ENCODE measurements around the gene BDH1.

The BDH1 gene

GRCh38 chr3:197505796-197506548 is 49.8 kb downstream of the BDH1 start:
- DNase-seq (ENCODE audit: low read depth in 2 of 2): no peak

GRCh38 chr3:197504641-197505121 is 51.1 kb downstream of the BDH1 start:
- no peak for DNase-seq (ENCODE audit: low read depth in 2 of 2)

- DNase-seq (ENCODE audit: low read depth in 2 of 2): no peak
These were observed 51.5 kb downstream of the BDH1 start for GRCh38 chr3:197504229-197504628.

- DNase-seq (ENCODE audit: low read depth in 2 of 2): no peak
These were observed 52.1 kb downstream of the BDH1 start for GRCh38 chr3:197503652-197504051.

- peak; percentile 27 to 39 for DNase-seq (ENCODE audit: low read depth in 2 of 2)
These were observed 53.7 kb downstream of the BDH1 start for GRCh38 chr3:197501879-197502620.

- no peak for DNase-seq (ENCODE audit: low read depth in 2 of 2)
These were observed 54.3 kb downstream of the BDH1 start for GRCh38 chr3:197501496-197501878.

GRCh38 chr3:197500812-197501211 is 55.0 kb downstream of the BDH1 start:
- DNase-seq (ENCODE audit: low read depth in 2 of 2): no peak

- no peak for DNase-seq (ENCODE audit: low read depth in 2 of 2)
These were observed 56.3 kb downstream of the BDH1 start for GRCh38 chr3:197499427-197499826.

GRCh38 chr3:197498499-197499241 is 57.1 kb downstream of the BDH1 start:
- no peak for DNase-seq (ENCODE audit: low read depth in 2 of 2)

- no peak for DNase-seq (ENCODE audit: low read depth in 2 of 2)
These were observed 59.0 kb downstream of the BDH1 start for GRCh38 chr3:197496746-197497125.

- DNase-seq (ENCODE audit: low read depth in 2 of 2): no peak
These were observed 59.6 kb downstream of the BDH1 start for GRCh38 chr3:197495999-197496745.

- DNase-seq (ENCODE audit: low read depth in 2 of 2): no peak
These were observed 60.3 kb downstream of the BDH1 start for GRCh38 chr3:197495499-197495898.

- DNase-seq (ENCODE audit: low read depth in 2 of 2): no peak
These were observed 60.7 kb downstream of the BDH1 start for GRCh38 chr3:197495059-197495455.

- DNase-seq (ENCODE audit: low read depth in 2 of 2): no peak
These were observed 61.3 kb downstream of the BDH1 start for GRCh38 chr3:197494366-197495058.

- DNase-seq (ENCODE audit: low read depth in 2 of 2): no peak
These were observed 62.7 kb downstream of the BDH1 start for GRCh38 chr3:197493049-197493448.

- no peak for DNase-seq (ENCODE audit: low read depth in 2 of 2)
These were observed 63.7 kb downstream of the BDH1 start for GRCh38 chr3:197491923-197492664.

- DNase-seq (ENCODE audit: low read depth in 2 of 2): no peak
These were observed 64.3 kb downstream of the BDH1 start for GRCh38 chr3:197491478-197491877.

- DNase-seq (ENCODE audit: low read depth in 2 of 2): no peak
These were observed 65.4 kb downstream of the BDH1 start for GRCh38 chr3:197490098-197491058.

- no peak for DNase-seq (ENCODE audit: low read depth in 2 of 2)
These were observed 67.8 kb downstream of the BDH1 start for GRCh38 chr3:197487911-197488391.

Measured in stimulated activated CD8-positive, alpha-beta memory T cell treated with anti-CD3 and anti-CD28 coated beads, Interleukin-2, amount 100 ng/mL, for 48 hours (primary cell).